Keratinocyte (primary cell): ENCODE results near the gene RNU1-2. TPM values are rescaled to one million over a fixed set of nuclear protein-coding genes. Genes with fewer than 3 reads are reported as not detected.

ENCODE experiments used
- DNase-seq: peaks from one replicate; pipeline ENCODE4 v3.0.0-alpha.2; 2011; ENCODE audit warnings: low read depth, missing footprints, low spot score
- FAIRE-seq: peaks from 2 replicates; lab custom pipeline; 2011; peaks lifted over from hg19 to GRCh38; lab: Jason Lieb, UNC
- H2AFZ ChIP-seq: 2 replicates; pipeline ENCODE4 v1.6.0; 2012; ENCODE audit warnings: low read length, control low read depth, inconsistent platforms; ENCODE audit not compliant: control insufficient read depth
- H3K27ac ChIP-seq: 2 replicates; pipeline ENCODE4 v1.5.1; 2011; ENCODE audit warnings: low read length; ENCODE audit not compliant: control insufficient read depth, insufficient read depth
- H3K27me3 ChIP-seq: 3 replicates; pipeline ENCODE4 v1.6.0; 2011; ENCODE audit warnings: low read length; ENCODE audit not compliant: control insufficient read depth, insufficient read depth; ENCODE audit errors: extremely low read depth
- H3K36me3 ChIP-seq, 2 experiments: 2 replicates in 1 of 2; 3 replicates in 1 of 2; pipeline ENCODE4 v1.5.1; 2011; ENCODE audit warnings: low read length in 2 of 2, mild to moderate bottlenecking in 1 of 2; ENCODE audit not compliant: control insufficient read depth in 2 of 2, insufficient read depth in 2 of 2; ENCODE audit errors: extremely low read depth in 1 of 2
- H3K4me1 ChIP-seq: 3 replicates; pipeline ENCODE4 v1.5.1; 2011; ENCODE audit warnings: low read length; ENCODE audit not compliant: control insufficient read depth, insufficient read depth; ENCODE audit errors: extremely low read depth
- H3K4me2 ChIP-seq: 3 replicates; pipeline ENCODE4 v1.6.0; 2011; ENCODE audit warnings: low read depth, low read length; ENCODE audit not compliant: control insufficient read depth, insufficient read depth; ENCODE audit errors: extremely low read depth
- H3K4me3 ChIP-seq, 3 experiments: fragments of 200-600 bp in 1 of 3; sonication (generic) in 1 of 3; 2 replicates in 2 of 3; 3 replicates in 1 of 3; pipeline ENCODE4 v1.5.1; 2011 to 2016; ENCODE audit warnings: low read length in 3 of 3, mild to moderate bottlenecking in 3 of 3, control low read depth in 2 of 3, inconsistent platforms in 1 of 3, low read depth in 1 of 3, mixed read lengths in 1 of 3, mixed run types in 1 of 3, moderate library complexity in 1 of 3; ENCODE audit not compliant: control insufficient read depth in 2 of 3, insufficient read depth in 2 of 3; ENCODE audit errors: extremely low read depth in 1 of 3
- H3K79me2 ChIP-seq: 2 replicates; pipeline ENCODE4 v1.6.0; 2012; ENCODE audit warnings: low read length; ENCODE audit not compliant: control insufficient read depth, insufficient read depth
- H3K9ac ChIP-seq: 3 replicates; pipeline ENCODE4 v1.6.0; 2011; ENCODE audit warnings: low read length; ENCODE audit not compliant: control insufficient read depth, insufficient read depth; ENCODE audit errors: extremely low read depth
- H3K9me1 ChIP-seq: 3 replicates; pipeline ENCODE4 v1.6.0; 2011; ENCODE audit warnings: low read length; ENCODE audit not compliant: control insufficient read depth, insufficient read depth; ENCODE audit errors: extremely low read depth
- H3K9me3 ChIP-seq: 2 replicates; pipeline ENCODE4 v1.5.1; 2012; ENCODE audit warnings: low read depth, low read length; ENCODE audit not compliant: control insufficient read depth
- H4K20me1 ChIP-seq: 3 replicates; pipeline ENCODE4 v1.6.0; 2011; ENCODE audit warnings: low read length; ENCODE audit not compliant: control insufficient read depth, insufficient read depth; ENCODE audit errors: extremely low read depth
- CTCF ChIP-seq, 3 experiments: IDR thresholded peaks in 1 of 3; conservative IDR thresholded peaks in 1 of 3; optimal IDR thresholded peaks in 1 of 3; 2 replicates in 2 of 3; 3 replicates in 1 of 3; pipeline versions ENCODE3 to v1.5.1; 2011; ENCODE audit warnings: low read length in 3 of 3, mild to moderate bottlenecking in 3 of 3, moderate library complexity in 2 of 3, control low read depth in 1 of 3, inconsistent platforms in 1 of 3; ENCODE audit not compliant: insufficient read depth in 2 of 3; ENCODE audit errors: extremely low read depth in 1 of 3
- EZH2 ChIP-seq: IDR thresholded peaks from one replicate; pipeline ENCODE4 v1.6.1; 2012; ENCODE audit warnings: inconsistent platforms, mild to moderate bottlenecking, low read length, moderate library complexity
- dilution Hi-C: fragments of 300-500 bp; cut with MboI; formaldehyde crosslinking; loops from one replicate; pipeline ENCODE4 v1.7.0; 2020; ENCODE audit warnings: low sequenced_read_pairs; ENCODE audit not compliant: extremely low pct_ligation_motif_present
- polyA plus RNA-seq, 5 experiments: library from polyadenylated mRNA; depleted of rRNA in 3 of 5; stranded (reverse) in 3 of 5; stranded (forward) in 1 of 5; unstranded in 1 of 5; fragments of >200 nt; gene quantifications; 1 replicate in 1 of 5; 2 replicates in 3 of 5; 3 replicates in 1 of 5; pipeline versions ENCODE4 v1.2.1 to v1.2.3, GENCODE V29; 2011 to 2012; ENCODE audit warnings: missing spikeins in 2 of 5, low read depth in 1 of 5, low replicate concordance in 1 of 5

Gene RNU1-2
- polyA plus RNA-seq, 1 donor (not counting 4 experiments of a cell fraction or from before 2014, with no cell fraction given) = 67.0 TPM

- H3K9ac ChIP-seq = peak overlapping the region; percentile 65
Measured at GRCh38 chr1:16924919-16925477, 29.2 kb downstream of the RNU1-2 start.

GRCh38 chr1:16925635-16926490 is 30.1 kb downstream of the RNU1-2 start:
- no peaks in the 10 kb centered on the region for H3K79me2 ChIP-seq
- peaks cover 5% of the 10 kb centered on the region in 2 experiments for H3K36me3 ChIP-seq
- dilution Hi-C loops = no loop called here
- peak overlapping the region in 2 of 3 experiments; percentile 22 to 39 for H3K4me3 ChIP-seq
- H3K9ac ChIP-seq = peak overlapping the region; percentile 65
- peaks cover 39% of the 10 kb centered on the region for H3K4me1 ChIP-seq
- H3K27ac ChIP-seq = peak overlapping the region; percentile 63
- peak in 2 of 3 experiments; percentile 7 to 22 for TF ChIP-seq CTCF (optimal IDR thresholded peaks at IDR 0.05 in 1 of 3, IDR thresholded peaks at IDR 0.05 in 1 of 3, conservative IDR thresholded peaks at IDR 0.05 in 1 of 3; ENCODE audit: extremely low read depth in 1 of 3, insufficient read depth in 2 of 3, low read length in 3 of 3)
- TF ChIP-seq EZH2 = no peak
- no peaks in the 10 kb centered on the region for H3K9me1 ChIP-seq
- peak overlapping the region; percentile 92 for H3K4me2 ChIP-seq
- no peaks in the 10 kb centered on the region for H3K9me3 ChIP-seq
- no peaks in the 10 kb centered on the region for H3K27me3 ChIP-seq
- peaks cover 4% of the 10 kb centered on the region for H4K20me1 ChIP-seq
- peak overlapping the region; percentile 85 for H2AFZ ChIP-seq
- FAIRE-seq (peak; percentile 96), DNase-seq (peak; percentile 67)

More at GRCh38 chr1:16924919-16925477, 29.2 kb downstream of the RNU1-2 start:
- Histone ChIP-seq H3K9me3 (no peaks in the 10 kb centered on the region), H3K4me2 (peak overlapping the region; percentile 92), H3K27ac (peak overlapping the region; percentile 63), H2AFZ (peak overlapping the region; percentile 85), H3K4me1 (peaks cover 34% of the 10 kb centered on the region), H3K9me1 (no peaks in the 10 kb centered on the region), H4K20me1 (peaks cover 4% of the 10 kb centered on the region), H3K27me3 (no peaks in the 10 kb centered on the region), H3K36me3 (peaks cover 4 to 5% of the 10 kb centered on the region in 2 experiments), H3K4me3 (peak overlapping the region in 2 of 3 experiments; percentile 22 to 39), H3K79me2 (no peaks in the 10 kb centered on the region)
- dilution Hi-C loops = no loop called here
- no peak for FAIRE-seq
- no peak for DNase-seq
- TF ChIP-seq CTCF (optimal IDR thresholded peaks at IDR 0.05 in 1 of 3, IDR thresholded peaks at IDR 0.05 in 1 of 3, conservative IDR thresholded peaks at IDR 0.05 in 1 of 3; ENCODE audit: extremely low read depth in 1 of 3, insufficient read depth in 2 of 3, low read length in 3 of 3) (peak in 2 of 3 experiments; percentile 13 to 45), EZH2 (no peak)
